A673 (cell line): ENCODE results near the gene ANXA2R. TPM values are rescaled to one million over a fixed set of nuclear protein-coding genes. Genes with fewer than 3 reads are reported as not detected.
A peak's percentile ranks its signal among the peaks of the same experiment; 100 is the strongest.
"Not testable (repeated sequence)": the region's sequence is repeated elsewhere in the genome, so short reads cannot be mapped to it uniquely, and the experiment has no call there.

Source experiments
- Bru-seq: library from RNA; stranded (reverse); fragments of 400-500 nt; gene quantifications from one replicate; lab custom pipeline; 2021; lab: Mats Ljungman, UMichigan
- BruChase-seq, 2 experiments: library from RNA; stranded (reverse); fragments of 400-500 nt; gene quantifications; one replicate each; lab custom pipeline; 2021; lab: Mats Ljungman, UMichigan
- BruUV-seq: library from RNA; stranded (reverse); fragments of 400-500 nt; replicated peaks from 2 replicates; lab custom pipeline; 2021; lab: Mats Ljungman, UMichigan
- CTCF ChIA-PET: fragments of 300-600 bp; sonication (Branson Sonifier 250); formaldehyde crosslinking; loops from one replicate; lab custom pipeline; 2022; ENCODE audit warnings: antibody characterized with exemption; lab: Charles Lee
- POLR2A ChIA-PET: fragments of 300-600 bp; sonication (Branson Sonifier 250); formaldehyde crosslinking; loops from one replicate; lab custom pipeline; 2022; ENCODE audit warnings: antibody characterized with exemption; ENCODE audit not compliant: low non-redundant PET; lab: Charles Lee
- DNase-seq: peaks from one replicate; pipeline ENCODE4 v3.0.0-alpha.2; 2015; ENCODE audit warnings: low spot score
- H3K27ac ChIP-seq: fragments of 200-600 bp; sonication (generic); 2 replicates; pipeline ENCODE4 v1.5.1; 2016; ENCODE audit warnings: mixed run types, low read depth, mild to moderate bottlenecking, mixed read lengths, antibody characterized with exemption, low read length; ENCODE audit not compliant: poor library complexity, severe bottlenecking
- H3K27me3 ChIP-seq: fragments of 200-600 bp; sonication (generic); replicated peaks from 2 replicates; pipeline ENCODE4 v1.6.1; 2017; ENCODE audit warnings: mixed run types, low read depth, mild to moderate bottlenecking, mixed read lengths, antibody characterized with exemption, low read length; ENCODE audit not compliant: insufficient read depth, poor library complexity
- H3K36me3 ChIP-seq: fragments of 200-600 bp; sonication (generic); 2 replicates; pipeline ENCODE4 v1.6.1; 2016; ENCODE audit warnings: mixed run types, mild to moderate bottlenecking, mixed read lengths, antibody characterized with exemption, low read length; ENCODE audit not compliant: insufficient read depth, poor library complexity, severe bottlenecking
- H3K4me1 ChIP-seq: fragments of 200-600 bp; sonication (generic); 2 replicates; pipeline ENCODE4 v1.6.1; 2017; ENCODE audit warnings: mixed run types, mild to moderate bottlenecking, mixed read lengths, antibody characterized with exemption, low read length; ENCODE audit not compliant: insufficient read depth, poor library complexity, severe bottlenecking
- H3K4me3 ChIP-seq: fragments of 200-600 bp; sonication (generic); 2 replicates; pipeline ENCODE4 v1.5.1; 2016; ENCODE audit warnings: low read depth, mixed run types, mild to moderate bottlenecking, mixed read lengths, low read length; ENCODE audit not compliant: poor library complexity, severe bottlenecking
- H3K9me3 ChIP-seq: fragments of 200-600 bp; sonication (generic); 2 replicates; pipeline ENCODE4 v1.6.1; 2016; ENCODE audit warnings: mixed run types, low read depth, mild to moderate bottlenecking, mixed read lengths, antibody characterized with exemption, low read length; ENCODE audit not compliant: poor library complexity, severe bottlenecking
- EZH2 ChIP-seq: fragments of 200-600 bp; sonication (generic); IDR thresholded peaks from 2 replicates; pipeline ENCODE4 v1.6.1; 2017; ENCODE audit warnings: borderline replicate concordance, low read depth, mild to moderate bottlenecking, mixed read lengths, antibody characterized with exemption, low read length; ENCODE audit not compliant: poor library complexity, severe bottlenecking
- intact Hi-C: fragments of 100-400 bp; cut with micrococcal nuclease; formaldehyde crosslinking; loops from one replicate; pipeline ENCODE4 v1.10.0; 2022; ENCODE audit not compliant: unreplicated experiment
- long read RNA-seq: library from polyadenylated mRNA; stranded (forward); transcript quantifications from one replicate; pipeline ENCODE4 v2.0.0, GENCODE V29; 2022
- total RNA-seq: library from RNA; stranded (reverse); gene quantifications from 2 replicates; pipeline ENCODE4 v1.2.3, GENCODE V29; 2021
- TF ChIP-seq, protein P1 (sequence below): fragments of 300-800, 200-600 bp; sonication (generic); conservative IDR thresholded peaks from 2 replicates; pipeline ENCODE4 v1.5.1; 2017; ENCODE audit warnings: low read depth, mild to moderate bottlenecking, antibody characterized with exemption, low read length, moderate library complexity, mixed read lengths

The ANXA2R gene, protein sequence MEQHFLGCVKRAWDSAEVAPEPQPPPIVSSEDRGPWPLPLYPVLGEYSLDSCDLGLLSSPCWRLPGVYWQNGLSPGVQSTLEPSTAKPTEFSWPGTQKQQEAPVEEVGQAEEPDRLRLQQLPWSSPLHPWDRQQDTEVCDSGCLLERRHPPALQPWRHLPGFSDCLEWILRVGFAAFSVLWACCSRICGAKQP
- total RNA-seq (1.4 and 1.9 TPM in 2 replicates), Bru-seq, nascent RNA (percentile 65 among the genes with signal in this experiment), BruChase-seq, experiment 1, labeled RNA remaining after a 2-hour chase (percentile 58 among the genes with signal in this experiment), BruChase-seq, experiment 2, labeled RNA remaining after a 6-hour chase (percentile 58 among the genes with signal in this experiment)
- long read RNA-seq, partial matches to known transcripts: 0 of 3 reads
- long read RNA-seq, other reads (novel, unspliced or antisense): 0 of 3 reads

DNA sequence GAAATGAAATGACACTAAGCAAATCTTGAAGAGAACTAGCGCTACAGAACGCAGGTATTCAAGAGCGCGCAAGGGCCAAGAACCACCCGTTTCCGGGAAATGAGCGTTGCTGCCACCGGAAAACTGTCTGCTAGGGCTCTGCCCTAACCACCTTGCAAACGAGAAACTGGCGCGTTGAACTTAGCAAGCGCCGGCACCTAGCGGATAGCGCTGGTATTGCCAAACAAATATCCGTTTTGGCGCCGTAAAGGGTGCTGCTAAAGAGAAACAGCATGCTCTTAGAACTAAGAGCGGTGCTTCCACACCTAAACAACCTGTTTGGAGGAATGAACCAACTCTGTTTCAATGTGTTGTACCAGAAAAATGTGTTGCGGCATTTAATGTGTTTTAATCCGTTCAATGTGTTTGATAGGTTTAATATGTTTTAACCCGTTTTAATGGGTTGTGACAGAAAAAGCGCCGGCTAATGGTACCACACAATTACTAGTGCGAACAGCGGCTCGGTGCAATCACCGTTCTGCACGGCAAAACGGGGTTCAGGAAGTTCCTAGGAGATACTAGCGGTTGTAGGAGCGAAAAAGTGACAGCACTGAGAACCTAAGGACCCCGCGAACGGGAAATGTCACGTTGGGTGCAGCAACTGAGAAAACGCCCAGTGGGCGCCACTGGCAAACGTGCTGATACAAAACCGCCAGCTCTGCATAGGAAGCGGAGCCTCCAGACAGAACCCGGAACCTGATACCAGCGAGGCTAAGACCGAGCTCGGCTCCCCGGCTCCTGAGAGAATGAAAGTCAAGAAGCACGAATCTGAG is at the start of gene ANXA2R:
TSS of gene ANXA2R (minus strand) at position 33 of the 812 bp plus-strand sequence. CDS start 273 bp downstream, outside the sequence.
- peak within 1 kb of the TSS; percentile 62 for H3K4me3 ChIP-seq
- no TSS peak for BruUV-seq
- DNase-seq: peak; percentile 97
- peak within 1 kb of the TSS; percentile 88 for H3K27ac ChIP-seq
- no peaks in the 10 kb centered on the region for H3K36me3 ChIP-seq
- no peaks in the 10 kb centered on the region for H3K9me3 ChIP-seq
- no peaks in the 10 kb centered on the region for H3K4me1 ChIP-seq
- TF ChIP-seq, protein P1, sequence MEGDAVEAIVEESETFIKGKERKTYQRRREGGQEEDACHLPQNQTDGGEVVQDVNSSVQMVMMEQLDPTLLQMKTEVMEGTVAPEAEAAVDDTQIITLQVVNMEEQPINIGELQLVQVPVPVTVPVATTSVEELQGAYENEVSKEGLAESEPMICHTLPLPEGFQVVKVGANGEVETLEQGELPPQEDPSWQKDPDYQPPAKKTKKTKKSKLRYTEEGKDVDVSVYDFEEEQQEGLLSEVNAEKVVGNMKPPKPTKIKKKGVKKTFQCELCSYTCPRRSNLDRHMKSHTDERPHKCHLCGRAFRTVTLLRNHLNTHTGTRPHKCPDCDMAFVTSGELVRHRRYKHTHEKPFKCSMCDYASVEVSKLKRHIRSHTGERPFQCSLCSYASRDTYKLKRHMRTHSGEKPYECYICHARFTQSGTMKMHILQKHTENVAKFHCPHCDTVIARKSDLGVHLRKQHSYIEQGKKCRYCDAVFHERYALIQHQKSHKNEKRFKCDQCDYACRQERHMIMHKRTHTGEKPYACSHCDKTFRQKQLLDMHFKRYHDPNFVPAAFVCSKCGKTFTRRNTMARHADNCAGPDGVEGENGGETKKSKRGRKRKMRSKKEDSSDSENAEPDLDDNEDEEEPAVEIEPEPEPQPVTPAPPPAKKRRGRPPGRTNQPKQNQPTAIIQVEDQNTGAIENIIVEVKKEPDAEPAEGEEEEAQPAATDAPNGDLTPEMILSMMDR: peak; percentile 78
- TF ChIP-seq EZH2: no peak
- POLR2A ChIA-PET: no interaction called here
- CTCF ChIA-PET: interaction anchor here (0.6 to 3.2 kb wide), 7 partner anchors 21 to 189 kb away, joined by 3 to 10 read pairs (median 6); no protein-coding TSS in a partner anchor
- H3K27me3 ChIP-seq: no peaks in the 10 kb centered on the region
- intact Hi-C loops: loop anchor here (1.0 to 2.0 kb wide), 4 partner anchors 20 to 128 kb away; no protein-coding TSS in a partner anchor

DNA sequence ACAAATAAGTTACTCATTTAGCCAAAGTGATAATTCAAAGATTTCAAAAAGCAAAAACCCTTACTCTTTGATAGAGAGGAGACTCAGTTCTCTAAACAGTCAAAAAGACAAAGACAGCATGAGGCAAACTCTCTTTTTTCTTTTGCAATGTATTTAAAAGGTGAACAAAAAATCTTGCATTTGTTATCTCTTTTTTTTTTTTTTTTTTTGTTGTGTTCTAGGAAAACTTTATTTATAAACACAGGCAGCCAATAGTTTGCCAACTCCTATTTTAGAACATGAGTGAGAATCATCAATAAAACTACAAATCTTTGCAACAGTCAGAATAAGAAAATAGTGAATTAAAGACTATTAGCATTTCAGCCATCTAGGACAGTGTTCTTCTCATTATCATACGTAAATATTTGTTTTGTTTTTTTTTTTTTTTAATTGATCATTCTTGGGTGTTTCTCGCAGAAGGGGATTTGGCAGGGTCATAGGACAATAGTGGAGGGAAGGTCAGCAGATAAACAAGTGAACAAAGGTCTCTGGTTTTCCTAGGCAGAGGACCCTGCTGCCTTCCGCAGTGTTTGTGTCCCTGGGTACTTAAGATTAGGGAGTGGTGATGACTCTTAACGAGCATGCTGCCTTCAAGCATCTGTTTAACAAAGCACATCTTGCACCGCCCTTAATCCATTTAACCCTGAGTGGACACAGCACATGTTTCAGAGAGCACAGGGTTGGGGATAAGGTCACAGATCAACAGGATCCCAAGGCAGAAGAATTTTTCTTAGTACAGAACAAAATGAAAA is 46.2 kb upstream of the ANXA2R start:
- peaks cover 14% of the 10 kb centered on the region for H3K9me3 ChIP-seq
- BruUV-seq, H3K36me3 ChIP-seq, intact Hi-C loops, CTCF ChIA-PET, H3K4me1 ChIP-seq, H3K4me3 ChIP-seq, H3K27ac ChIP-seq, H3K27me3 ChIP-seq, DNase-seq, POLR2A ChIA-PET: not testable (repeated sequence)

DNA sequence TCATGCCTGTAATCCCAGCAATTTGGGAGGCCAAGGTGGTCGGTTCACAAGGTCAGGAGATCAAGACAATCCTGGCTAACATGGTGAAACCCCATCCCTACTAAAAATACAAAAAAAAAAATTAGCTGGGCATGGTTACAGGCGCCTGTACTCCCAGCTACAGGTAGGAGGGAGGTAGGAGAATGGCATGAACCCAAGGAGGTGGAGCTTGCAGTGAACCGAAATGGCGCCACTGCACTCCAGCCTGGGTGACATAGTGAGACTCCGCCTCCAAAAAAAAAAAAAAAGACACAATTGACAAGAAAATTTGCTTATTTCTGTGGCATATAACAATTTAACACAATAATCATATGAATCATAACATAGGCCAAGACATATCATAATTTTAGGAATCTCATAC is 45.3 kb upstream of the ANXA2R start:
- TF ChIP-seq, protein P1: no peak
- TF ChIP-seq EZH2: no peak
- ChIA-PET POLR2A (no interaction called here), CTCF (interaction anchor here (0.6 kb wide), 1 partner anchor 136 kb away, joined by 3 read pairs; no protein-coding TSS in a partner anchor)
- DNase-seq: no peak
- BruUV-seq: no TSS peak
- no peak overlapping the region for H3K27ac ChIP-seq
- peaks cover 14% of the 10 kb centered on the region for H3K9me3 ChIP-seq
- H3K4me1 ChIP-seq: no peaks in the 10 kb centered on the region
- H3K4me3 ChIP-seq: no peak overlapping the region
- intact Hi-C loops: no loop called here
- H3K36me3 ChIP-seq: no peaks in the 10 kb centered on the region
- no peaks in the 10 kb centered on the region for H3K27me3 ChIP-seq

DNA sequence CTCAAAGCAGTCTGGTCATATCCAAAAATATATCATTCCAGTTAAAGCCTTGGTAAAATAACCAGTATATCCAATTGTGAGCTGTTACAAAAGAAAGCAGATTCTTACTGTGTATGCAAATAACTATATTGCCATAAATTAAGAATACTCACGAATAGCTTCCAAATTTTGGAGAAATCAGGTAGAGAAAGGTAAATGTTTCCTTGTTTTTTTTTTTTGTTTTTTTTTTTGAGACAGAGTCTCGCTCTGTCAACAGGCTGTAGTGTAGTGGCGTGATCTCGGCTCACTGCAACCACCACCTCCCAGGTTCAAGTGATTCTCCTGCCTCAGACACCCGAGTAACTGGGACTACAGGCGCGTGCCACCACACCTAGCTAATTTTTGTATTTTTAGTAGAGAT is 44.3 kb upstream of the ANXA2R start:
- intact Hi-C loops, POLR2A ChIA-PET, DNase-seq, BruUV-seq, H3K27me3 ChIP-seq, H3K4me1 ChIP-seq, H3K4me3 ChIP-seq, H3K36me3 ChIP-seq, CTCF ChIA-PET, H3K27ac ChIP-seq: not testable (repeated sequence)
- H3K9me3 ChIP-seq: peaks cover 14% of the 10 kb centered on the region

DNA sequence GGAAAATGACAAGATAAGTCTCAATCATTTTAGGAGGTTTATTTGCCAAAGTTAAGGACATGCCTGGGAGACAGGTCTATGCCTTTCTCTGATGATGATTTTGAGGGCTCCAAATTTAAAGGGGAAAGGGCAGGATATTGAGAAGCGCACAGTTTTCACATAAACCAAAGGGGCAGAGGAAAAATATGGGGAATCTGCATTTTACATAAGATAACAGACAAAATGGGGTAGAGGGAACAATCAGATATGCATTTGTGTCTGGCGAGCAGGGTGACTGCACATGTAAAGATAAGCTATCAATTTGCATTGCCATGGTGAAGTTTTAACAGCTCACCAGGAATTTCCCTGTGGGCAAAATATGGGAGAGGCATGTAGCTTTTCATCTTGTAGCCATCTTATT is 41.2 kb upstream of the ANXA2R start:
- CTCF ChIA-PET, DNase-seq, H3K4me3 ChIP-seq, POLR2A ChIA-PET, H3K36me3 ChIP-seq, BruUV-seq, H3K27ac ChIP-seq, intact Hi-C loops, H3K27me3 ChIP-seq, H3K4me1 ChIP-seq: not testable (repeated sequence)
- peaks cover 14% of the 10 kb centered on the region for H3K9me3 ChIP-seq
